A549 (cell line): ENCODE data around the gene CA10. TPM values are rescaled to one million over a fixed set of nuclear protein-coding genes. Genes with fewer than 3 reads are reported as not detected.

ENCODE experiments used
- ATAC-seq, 2 experiments: fragments of 200-7000 bp in 1 of 2; fragments of >200 bp in 1 of 2; cut with Nextera tagmentation in 1 of 2; cut with Tn5 transposase in 1 of 2; 3 replicates each; pipeline versions ENCODE4 v1.8.0 to v1.9.1; 2018 to 2020; ENCODE audit warnings: mild to moderate bottlenecking in 1 of 2, moderate library complexity in 1 of 2
- CTCF ChIA-PET: fragments of 300-600 bp; sonication (Branson Sonifier 250); formaldehyde crosslinking; extraction: SDS; loops from one replicate; lab custom pipeline; 2021; ENCODE audit warnings: antibody characterized with exemption, inconsistent platforms; lab: Yijun Ruan, JAX
- POLR2A ChIA-PET: fragments of 350-600 bp; formaldehyde crosslinking; extraction: SDS; loops from one replicate; lab custom pipeline; 2021; ENCODE audit warnings: antibody characterized with exemption, inconsistent platforms; lab: Yijun Ruan, JAX
- DNase-seq, 2 experiments: peaks; one replicate each; pipeline versions ENCODE4 v3.0.0 to v3.0.0-alpha.2; 2011 to 2016; ENCODE audit warnings: low read depth in 1 of 2, low spot score in 1 of 2
- FAIRE-seq: peaks from 2 replicates; lab custom pipeline; 2011; peaks lifted over from hg19 to GRCh38; lab: Jason Lieb, UNC
- H3K27ac ChIP-seq, 2 experiments: fragments of >200 bp; sonication (Bioruptor Twin); formaldehyde crosslinking; 3 replicates each; pipeline ENCODE4 v1.5.1; 2016 to 2017
- H3K4me1 ChIP-seq: fragments of >200 bp; sonication (Bioruptor Twin); formaldehyde crosslinking; 3 replicates; pipeline ENCODE4 v1.6.1; 2016
- H3K4me2 ChIP-seq: fragments of >200 bp; sonication (Bioruptor Twin); formaldehyde crosslinking; 3 replicates; pipeline ENCODE4 v1.6.1; 2016
- H3K4me3 ChIP-seq: fragments of >200 bp; sonication (Bioruptor Twin); formaldehyde crosslinking; 3 replicates; pipeline ENCODE4 v1.5.1; 2016
- H3K9me3 ChIP-seq: fragments of >200 bp; sonication (Bioruptor Twin); formaldehyde crosslinking; 3 replicates; pipeline ENCODE4 v1.6.1; 2016
- BCL3 ChIP-seq: fragments of >200 bp; sonication (Bioruptor Twin); formaldehyde crosslinking; IDR thresholded peaks from 3 replicates; pipeline ENCODE4 v1.6.1; 2016
- BHLHE40 ChIP-seq: IDR thresholded peaks from 2 replicates; pipeline ENCODE4 v1.6.1; 2012; ENCODE audit warnings: low read depth, low read length, inconsistent platforms
- CBX8 ChIP-seq: fragments of 200-600 bp; sonication (generic); IDR thresholded peaks from 2 replicates; pipeline ENCODE4 v1.6.1; 2016
- CHD2 ChIP-seq: fragments of 150-350 bp; IDR thresholded peaks from 2 replicates; pipeline ENCODE4 v1.6.1; 2014; ENCODE audit warnings: low read length; ENCODE audit not compliant: partially characterized antibody
- CHD4 ChIP-seq: fragments of 200-600 bp; sonication (generic); IDR thresholded peaks from 2 replicates; pipeline ENCODE4 v1.6.1; 2016; ENCODE audit warnings: antibody characterized with exemption, mild to moderate bottlenecking, borderline replicate concordance
- E2F6 ChIP-seq: IDR thresholded peaks from 2 replicates; pipeline ENCODE4 v1.6.1; 2012; ENCODE audit warnings: low read depth, borderline replicate concordance
- EHMT2 ChIP-seq: fragments of 200-600 bp; sonication (generic); IDR thresholded peaks from 2 replicates; pipeline ENCODE4 v1.6.1; 2016; ENCODE audit warnings: antibody characterized with exemption, low read depth, mild to moderate bottlenecking, moderate library complexity
- HEYL ChIP-seq: fragments of 250-450 bp; sonication (Bioruptor Pico); IDR thresholded peaks from 2 replicates; pipeline ENCODE4 v1.8.0; 2021; ENCODE audit warnings: mild to moderate bottlenecking, moderate library complexity
- HMGXB4 ChIP-seq: fragments of 250-450 bp; sonication (Bioruptor Pico); IDR thresholded peaks from 2 replicates; pipeline ENCODE4 v1.5.0; 2021; ENCODE audit warnings: mild to moderate bottlenecking, moderate library complexity, borderline replicate concordance
- HOXA7 ChIP-seq: fragments of 250-450 bp; sonication (Bioruptor Pico); IDR thresholded peaks from 2 replicates; pipeline ENCODE4 v1.5.0; 2020; ENCODE audit warnings: mild to moderate bottlenecking, moderate library complexity
- HOXB13 ChIP-seq: fragments of 250-450 bp; sonication (Bioruptor Pico); IDR thresholded peaks from 2 replicates; pipeline ENCODE4 v1.5.0; 2020; ENCODE audit warnings: low read depth, mild to moderate bottlenecking, moderate library complexity
- HOXB5 ChIP-seq: fragments of 250-450 bp; sonication (Bioruptor Pico); IDR thresholded peaks from 2 replicates; pipeline ENCODE4 v1.5.0; 2020; ENCODE audit warnings: mild to moderate bottlenecking, moderate library complexity
- KDM5A ChIP-seq: fragments of 200-600 bp; sonication (generic); IDR thresholded peaks from 2 replicates; pipeline ENCODE4 v1.6.1; 2016; ENCODE audit warnings: antibody characterized with exemption, mild to moderate bottlenecking
- MAFK ChIP-seq: fragments of 450-650 bp; IDR thresholded peaks from 2 replicates; pipeline ENCODE4 v1.6.1; 2014; ENCODE audit not compliant: partially characterized antibody
- MAX ChIP-seq: IDR thresholded peaks from 2 replicates; pipeline ENCODE4 v1.6.1; 2012
- NFE2L2 ChIP-seq: fragments of 150-350 bp; conservative IDR thresholded peaks from 2 replicates; pipeline ENCODE4 v1.6.1; 2014; ENCODE audit warnings: low read length
- POLR2A ChIP-seq: IDR thresholded peaks from 2 replicates; pipeline ENCODE4 v1.6.1; 2012; ENCODE audit warnings: mild to moderate bottlenecking, low read length
- POLR2AphosphoS2 ChIP-seq: conservative IDR thresholded peaks from 2 replicates; pipeline ENCODE4 v1.6.1; 2012; ENCODE audit warnings: low read length, improper control_type of control experiment, inconsistent platforms
- RAD21 ChIP-seq, 2 experiments: fragments of >200 bp in 1 of 2; sonication (Bioruptor Twin) in 1 of 2; formaldehyde crosslinking in 1 of 2; IDR thresholded peaks in 1 of 2; conservative IDR thresholded peaks in 1 of 2; 2 replicates in 1 of 2; 3 replicates in 1 of 2; pipeline ENCODE4 v1.6.1; 2012 to 2018; ENCODE audit warnings: inconsistent platforms in 1 of 2
- RARB ChIP-seq: fragments of 250-450 bp; sonication (Bioruptor Pico); IDR thresholded peaks from 2 replicates; pipeline ENCODE4 v1.8.0; 2021; ENCODE audit warnings: mild to moderate bottlenecking, moderate library complexity
- REST ChIP-seq: fragments of 200-600 bp; sonication (generic); IDR thresholded peaks from 2 replicates; pipeline ENCODE4 v1.6.1; 2016; ENCODE audit warnings: antibody characterized with exemption, mild to moderate bottlenecking, moderate library complexity
- TFCP2L1 ChIP-seq: fragments of 250-450 bp; sonication (Bioruptor Pico); IDR thresholded peaks from 2 replicates; pipeline ENCODE4 v1.5.0; 2021; ENCODE audit warnings: mild to moderate bottlenecking
- ZC3H11A ChIP-seq: fragments of 450-650 bp; IDR thresholded peaks from 2 replicates; pipeline ENCODE4 v1.6.1; 2014; ENCODE audit warnings: antibody characterized with exemption, mild to moderate bottlenecking
- WGBS: methylation state at CpG from one replicate; pipeline ENCODE4 v1.1.6; 2017; ENCODE audit errors: missing lambda C conversion rate; 5-methylcytosine and 5-hydroxymethylcytosine counted together
- polyA plus RNA-seq, 4 experiments: library from polyadenylated mRNA; depleted of rRNA in 3 of 4; stranded (reverse); fragments of >200 nt; fragmentation: RNase III in 1 of 4; extraction: RNeasy Plus Mini Kit Qiagen cat#74134 plus additional on column Dnase treatment in 1 of 4; gene quantifications; 2 replicates in 3 of 4; 3 replicates in 1 of 4; pipeline ENCODE4 v1.2.3, GENCODE V29; 2011 to 2017
- TF ChIP-seq, protein P1 (sequence below): fragments of 450-650 bp; IDR thresholded peaks from 2 replicates; pipeline ENCODE4 v1.6.1; 2014; ENCODE audit warnings: antibody characterized with exemption

The CA10 gene
- polyA plus RNA-seq, 2 of the 4 experiments (the other 2 are of a cell fraction), result not detected

DNA sequence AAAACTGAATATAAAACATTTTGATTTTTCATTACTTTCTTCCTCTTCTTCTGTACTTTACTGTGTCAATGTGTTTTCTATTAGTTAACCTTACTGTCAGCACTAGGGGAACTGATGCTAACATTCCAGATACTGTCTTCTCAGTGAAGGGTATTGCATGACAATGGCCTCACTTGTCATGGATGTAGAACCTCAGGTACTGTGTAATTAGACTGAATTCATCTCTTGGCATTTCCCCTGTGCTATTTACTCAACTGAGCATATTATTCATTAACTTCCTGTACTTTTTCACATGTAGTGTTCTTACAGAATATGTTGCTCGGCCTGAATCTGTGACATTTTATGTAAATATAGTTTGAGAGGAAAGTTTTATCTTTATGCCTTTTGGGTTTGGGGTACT is 237.0 kb downstream of the CA10 start:
- FAIRE-seq, result no peak
- CTCF ChIA-PET, result no interaction called here
- H3K27ac ChIP-seq, result no peak overlapping the region

DNA sequence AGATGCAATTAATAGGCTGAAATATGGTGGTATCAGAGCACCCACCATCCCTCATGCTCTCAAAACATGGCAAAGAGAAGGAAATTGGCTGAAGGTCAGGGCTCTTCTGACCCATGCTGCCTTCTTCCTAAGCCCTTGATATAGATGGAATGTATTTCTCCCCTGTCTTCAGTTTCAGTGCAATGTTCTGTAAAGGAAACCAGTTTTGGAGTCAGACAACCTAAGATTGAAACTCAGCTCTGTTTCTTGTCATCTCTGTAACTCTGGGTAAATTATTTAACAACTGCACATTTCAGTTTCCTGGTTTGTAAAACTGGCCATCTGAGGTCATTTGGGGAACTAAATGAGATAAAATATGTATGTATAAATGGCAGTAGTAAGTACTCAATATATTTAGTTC is 243.9 kb downstream of the CA10 start:
- Histone ChIP-seq H3K4me1 (no peaks in the 10 kb centered on the region), H3K27ac (no peak overlapping the region), H3K4me2 (no peak overlapping the region), H3K9me3 (no peaks in the 10 kb centered on the region), H3K4me3 (no peak overlapping the region)
- DNase-seq (no peak), ATAC-seq (no peak), FAIRE-seq (peak; percentile 43)
- ChIA-PET CTCF (no interaction called here), POLR2A (no interaction called here)
- no peak for TF ChIP-seq KDM5A
- TF ChIP-seq MAX, result no peak
- TF ChIP-seq REST, result no peak
- no peak for TF ChIP-seq POLR2A
- TF ChIP-seq CBX8, result no peak
- TF ChIP-seq RAD21 (conservative IDR thresholded peaks at IDR 0.05 in 1 of 2, IDR thresholded peaks at IDR 0.05 in 1 of 2), result no peak
- no peak for TF ChIP-seq ZC3H11A
- TF ChIP-seq EHMT2, result no peak
- TF ChIP-seq BCL3, result no peak
- TF ChIP-seq HOXB5 (CRISPR knock-in tag), result no peak
- no peak for TF ChIP-seq NFE2L2
- TF ChIP-seq HOXA7 (CRISPR knock-in tag), result no peak
- no peak for TF ChIP-seq MAFK
- no peak for TF ChIP-seq HOXB13 (CRISPR knock-in tag)

More for the DNA sequence above, 237.0 kb downstream of the CA10 start:
- DNase-seq (no peak), ATAC-seq (no peak)
- no peaks in the 10 kb centered on the region for H3K9me3 ChIP-seq
- no peaks in the 10 kb centered on the region for H3K4me1 ChIP-seq
- 2% methylated on average over 1 of the region's 1 CpG for WGBS
- H3K4me3 ChIP-seq, result no peak overlapping the region
- POLR2A ChIA-PET, result no interaction called here
- no peak for TF ChIP-seq POLR2AphosphoS2
- TF ChIP-seq EHMT2, result no peak
- no peak for TF ChIP-seq E2F6
- no peak for TF ChIP-seq CHD4
- no peak for TF ChIP-seq HOXB13 (CRISPR knock-in tag)
- H3K4me2 ChIP-seq, result no peak overlapping the region

DNA sequence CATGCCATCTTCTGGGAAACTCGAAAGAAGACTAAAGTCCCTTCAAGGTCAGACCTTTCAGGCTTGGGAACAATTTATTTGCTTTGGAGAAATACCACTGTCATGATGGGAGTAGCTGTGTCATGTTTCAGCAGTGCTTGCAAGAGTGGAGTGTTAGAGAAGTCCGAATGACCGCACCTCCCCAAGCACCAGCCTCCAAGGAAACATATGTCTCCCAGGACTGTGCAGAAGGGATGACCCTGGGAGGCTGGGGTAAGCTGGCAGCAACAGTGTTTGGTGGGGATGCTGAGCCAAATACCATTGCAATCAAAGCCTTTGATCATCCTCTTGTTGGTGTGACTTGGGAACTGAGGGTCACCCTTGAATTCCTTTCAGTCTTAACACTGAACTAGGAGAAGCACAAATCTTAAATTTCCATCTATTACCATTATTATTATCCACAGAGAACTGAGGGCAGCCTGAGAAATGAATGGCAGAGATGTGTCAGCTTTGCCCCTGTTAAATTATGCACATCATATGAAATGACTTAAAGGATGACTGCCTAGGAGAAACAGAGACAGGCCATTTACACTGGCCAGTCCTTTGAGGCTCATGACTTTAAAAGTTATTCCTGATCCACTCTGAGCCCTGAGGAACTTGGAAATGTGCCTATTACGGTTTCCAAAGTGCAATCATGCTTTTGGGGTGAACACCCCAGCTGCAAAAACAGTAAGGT is 244.9 kb downstream of the CA10 start:
- H3K4me2 ChIP-seq, result no peak overlapping the region
- H3K4me3 ChIP-seq, result no peak overlapping the region
- H3K27ac ChIP-seq, result no peak overlapping the region
- POLR2A ChIA-PET, result no interaction called here
- H3K4me1 ChIP-seq, result no peaks in the 10 kb centered on the region
- 3% methylated on average over 4 of the region's 4 CpGs for WGBS
- CTCF ChIA-PET, result interaction anchor here (1.3 kb wide), 1 partner anchor 11 kb away, joined by 3 read pairs; no protein-coding TSS in a partner anchor
- ATAC-seq (no peak), FAIRE-seq (no peak), DNase-seq (no peak)
- no peaks in the 10 kb centered on the region for H3K9me3 ChIP-seq
- TF ChIP-seq HOXB13 (CRISPR knock-in tag), result no peak
- no peak for TF ChIP-seq HEYL (CRISPR knock-in tag)
- TF ChIP-seq CHD2, result no peak
- TF ChIP-seq TFCP2L1, result no peak
- TF ChIP-seq BCL3, result no peak
- TF ChIP-seq, protein P1, sequence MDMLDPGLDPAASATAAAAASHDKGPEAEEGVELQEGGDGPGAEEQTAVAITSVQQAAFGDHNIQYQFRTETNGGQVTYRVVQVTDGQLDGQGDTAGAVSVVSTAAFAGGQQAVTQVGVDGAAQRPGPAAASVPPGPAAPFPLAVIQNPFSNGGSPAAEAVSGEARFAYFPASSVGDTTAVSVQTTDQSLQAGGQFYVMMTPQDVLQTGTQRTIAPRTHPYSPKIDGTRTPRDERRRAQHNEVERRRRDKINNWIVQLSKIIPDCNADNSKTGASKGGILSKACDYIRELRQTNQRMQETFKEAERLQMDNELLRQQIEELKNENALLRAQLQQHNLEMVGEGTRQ, result no peak
- TF ChIP-seq HMGXB4 (CRISPR knock-in tag), result no peak
- no peak for TF ChIP-seq BHLHE40
- TF ChIP-seq RARB (CRISPR knock-in tag), result no peak
